ENCODE measurements around the gene FAM131B. TPM values are rescaled to one million over a fixed set of nuclear protein-coding genes. Genes with fewer than 3 reads are reported as not detected.

The FAM131B gene
- total RNA-seq, 1 experiment from 2014 or later = 0.19 TPM

DNA sequence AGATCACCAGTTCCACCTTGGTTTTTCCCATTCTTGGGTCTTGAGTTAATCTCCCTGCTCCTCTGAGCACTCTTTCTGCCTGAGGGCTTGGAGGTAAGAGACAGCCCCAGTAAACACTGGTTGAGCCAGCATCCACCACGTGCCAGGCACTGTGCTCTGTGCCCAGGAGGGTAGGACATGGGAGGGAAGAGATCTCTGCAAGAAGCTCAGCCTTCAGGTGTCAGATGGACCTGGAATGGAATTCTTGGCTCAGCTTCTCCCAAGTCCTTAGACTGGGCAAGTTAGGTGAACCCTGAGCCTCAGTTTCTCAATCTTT lies 21.1 kb upstream of the FAM131B start:
- TF ChIP-seq, protein P1, sequence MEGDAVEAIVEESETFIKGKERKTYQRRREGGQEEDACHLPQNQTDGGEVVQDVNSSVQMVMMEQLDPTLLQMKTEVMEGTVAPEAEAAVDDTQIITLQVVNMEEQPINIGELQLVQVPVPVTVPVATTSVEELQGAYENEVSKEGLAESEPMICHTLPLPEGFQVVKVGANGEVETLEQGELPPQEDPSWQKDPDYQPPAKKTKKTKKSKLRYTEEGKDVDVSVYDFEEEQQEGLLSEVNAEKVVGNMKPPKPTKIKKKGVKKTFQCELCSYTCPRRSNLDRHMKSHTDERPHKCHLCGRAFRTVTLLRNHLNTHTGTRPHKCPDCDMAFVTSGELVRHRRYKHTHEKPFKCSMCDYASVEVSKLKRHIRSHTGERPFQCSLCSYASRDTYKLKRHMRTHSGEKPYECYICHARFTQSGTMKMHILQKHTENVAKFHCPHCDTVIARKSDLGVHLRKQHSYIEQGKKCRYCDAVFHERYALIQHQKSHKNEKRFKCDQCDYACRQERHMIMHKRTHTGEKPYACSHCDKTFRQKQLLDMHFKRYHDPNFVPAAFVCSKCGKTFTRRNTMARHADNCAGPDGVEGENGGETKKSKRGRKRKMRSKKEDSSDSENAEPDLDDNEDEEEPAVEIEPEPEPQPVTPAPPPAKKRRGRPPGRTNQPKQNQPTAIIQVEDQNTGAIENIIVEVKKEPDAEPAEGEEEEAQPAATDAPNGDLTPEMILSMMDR (IDR thresholded peaks at IDR 0.05; ENCODE audit: unreplicated experiment) = no peak
- BruUV-seq (replicated peaks) = no TSS peak
- ChIA-PET CTCF (interaction anchor here (0.7 to 1.6 kb wide), 6 partner anchors 12 to 144 kb away, joined by 3 to 7 read pairs (median 4); no protein-coding TSS in a partner anchor), POLR2A (interaction anchor here (1.1 to 1.5 kb wide), 3 partner anchors 9 to 48 kb away, joined by 3 to 6 read pairs (median 3); no protein-coding TSS in a partner anchor)
- H3K4me1 Mint-ChIP-seq (ENCODE audit: insufficient read depth, unreplicated experiment) = peaks cover 24% of the 10 kb centered on the region
- DNase-seq (ENCODE audit: unreplicated experiment) = peak; percentile 40
- peaks cover 22% of the 10 kb centered on the region for H3K36me3 Mint-ChIP-seq (ENCODE audit: insufficient read depth, unreplicated experiment)
- H3K9me3 Mint-ChIP-seq (ENCODE audit: unreplicated experiment) = no peaks in the 10 kb centered on the region
- intact Hi-C loops (cut with micrococcal nuclease) = loop anchor here (5.0 kb wide), 1 partner anchor 519 kb away; the partner anchor contains the start of gene TCAF1
- no peak overlapping the region for H3K4me3 Mint-ChIP-seq (ENCODE audit: unreplicated experiment)
- no peak overlapping the region for H3K27ac Mint-ChIP-seq (ENCODE audit: low read depth, unreplicated experiment)
- no peaks in the 10 kb centered on the region for H3K27me3 Mint-ChIP-seq (ENCODE audit: insufficient read depth, unreplicated experiment)

DNA sequence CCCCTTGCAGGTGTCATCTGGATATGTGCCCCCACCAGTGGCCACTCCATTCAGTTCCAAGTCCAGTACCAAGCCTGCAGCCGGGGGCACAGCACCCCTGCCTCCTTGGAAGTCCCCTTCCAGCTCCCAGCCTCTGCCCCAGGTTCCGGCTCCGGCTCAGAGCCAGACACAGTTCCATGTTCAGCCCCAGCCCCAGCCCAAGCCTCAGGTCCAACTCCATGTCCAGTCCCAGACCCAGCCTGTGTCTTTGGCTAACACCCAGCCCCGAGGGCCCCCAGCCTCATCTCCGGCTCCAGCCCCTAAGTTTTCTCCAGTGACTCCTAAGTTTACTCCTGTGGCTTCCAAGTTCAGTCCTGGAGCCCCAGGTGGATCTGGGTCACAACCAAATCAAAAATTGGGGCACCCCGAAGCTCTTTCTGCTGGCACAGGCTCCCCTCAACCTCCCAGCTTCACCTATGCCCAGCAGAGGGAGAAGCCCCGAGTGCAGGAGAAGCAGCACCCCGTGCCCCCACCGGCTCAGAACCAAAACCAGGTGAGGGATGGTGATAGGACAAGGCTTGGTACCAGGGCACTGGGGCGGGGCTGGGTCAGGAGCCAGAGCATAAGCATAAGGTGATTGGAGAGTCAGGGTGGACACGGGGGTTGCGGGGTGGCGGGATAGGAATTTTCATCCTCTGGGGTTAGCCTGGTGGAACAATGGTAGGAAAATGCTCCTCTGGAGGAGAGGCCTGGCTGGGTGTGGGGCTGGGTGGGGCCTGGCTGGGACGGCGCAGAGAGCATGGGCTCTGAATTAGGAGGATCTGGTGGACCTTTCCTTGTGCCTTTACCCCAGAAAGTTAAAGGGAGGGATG lies 20.5 kb upstream of the FAM131B start:
- Mint-ChIP-seq H3K4me1 (ENCODE audit: insufficient read depth, unreplicated experiment) (peaks cover 29% of the 10 kb centered on the region), H3K27ac (ENCODE audit: low read depth, unreplicated experiment) (peak overlapping the region; percentile 29), H3K36me3 (ENCODE audit: insufficient read depth, unreplicated experiment) (peaks cover 20% of the 10 kb centered on the region), H3K9me3 (ENCODE audit: unreplicated experiment) (no peaks in the 10 kb centered on the region), H3K27me3 (ENCODE audit: insufficient read depth, unreplicated experiment) (no peaks in the 10 kb centered on the region), H3K4me3 (ENCODE audit: unreplicated experiment) (peak overlapping the region; percentile 77)
- no peak for DNase-seq (ENCODE audit: unreplicated experiment)
- TF ChIP-seq, protein P1 (IDR thresholded peaks at IDR 0.05; ENCODE audit: unreplicated experiment) = no peak
- intact Hi-C loops (cut with micrococcal nuclease) = loop anchor here (5.0 kb wide), 1 partner anchor 519 kb away; the partner anchor contains the start of gene TCAF1
- BruUV-seq (replicated peaks) = no TSS peak
- POLR2A ChIA-PET = interaction anchor here (1.3 to 1.6 kb wide), 4 partner anchors 10 to 23 kb away, joined by 3 to 8 read pairs (median 4); no protein-coding TSS in a partner anchor
- CTCF ChIA-PET = interaction anchor here (0.6 to 1.5 kb wide), 6 partner anchors 11 to 148 kb away, joined by 3 to 7 read pairs (median 4); no protein-coding TSS in a partner anchor

DNA sequence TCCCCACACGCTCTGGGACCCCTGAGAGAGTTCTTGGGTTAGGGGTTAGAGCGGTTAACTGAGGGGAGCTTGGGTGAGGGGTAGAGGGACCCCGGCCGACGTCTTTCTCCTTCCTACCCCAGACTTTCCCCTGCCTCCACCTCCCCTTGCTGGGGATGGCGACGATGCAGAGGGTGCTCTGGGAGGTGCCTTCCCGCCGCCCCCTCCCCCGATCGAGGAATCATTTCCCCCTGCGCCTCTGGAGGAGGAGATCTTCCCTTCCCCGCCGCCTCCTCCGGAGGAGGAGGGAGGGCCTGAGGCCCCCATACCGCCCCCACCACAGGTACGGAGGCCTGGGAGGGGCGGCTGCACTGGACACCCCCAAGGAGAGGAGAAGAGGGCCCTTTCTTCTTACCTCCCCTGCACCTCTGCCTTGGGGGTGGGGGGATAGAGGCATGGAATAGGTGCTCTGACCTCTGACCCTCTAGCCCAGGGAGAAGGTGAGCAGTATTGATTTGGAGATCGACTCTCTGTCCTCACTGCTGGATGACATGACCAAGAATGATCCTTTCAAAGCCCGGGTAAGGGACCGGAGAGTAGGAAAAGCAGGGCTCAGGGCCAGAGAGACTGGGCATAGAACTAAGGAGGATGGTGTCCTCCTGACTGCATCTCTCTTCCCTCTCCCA lies 19.7 kb upstream of the FAM131B start:
- Mint-ChIP-seq H3K4me3 (ENCODE audit: unreplicated experiment) (peak overlapping the region; percentile 77), H3K9me3 (ENCODE audit: unreplicated experiment) (no peaks in the 10 kb centered on the region), H3K4me1 (ENCODE audit: insufficient read depth, unreplicated experiment) (peaks cover 30% of the 10 kb centered on the region), H3K27ac (ENCODE audit: low read depth, unreplicated experiment) (peak overlapping the region; percentile 29), H3K27me3 (ENCODE audit: insufficient read depth, unreplicated experiment) (no peaks in the 10 kb centered on the region), H3K36me3 (ENCODE audit: insufficient read depth, unreplicated experiment) (peaks cover 16% of the 10 kb centered on the region)
- TSS peak; percentile 46 for BruUV-seq (replicated peaks)
- POLR2A ChIA-PET = interaction anchor here (0.6 to 1.6 kb wide), 11 partner anchors 8 to 119 kb away, joined by 3 to 8 read pairs (median 4); partner anchors contain the start of gene GSTK1
- no peak for DNase-seq (ENCODE audit: unreplicated experiment)
- intact Hi-C loops (cut with micrococcal nuclease) = loop anchor here (5.0 kb wide), 1 partner anchor 520 kb away; the partner anchor contains the start of gene TCAF1
- CTCF ChIA-PET = interaction anchor here (0.6 to 3.5 kb wide), 5 partner anchors 13 to 148 kb away, joined by 3 to 31 read pairs (median 3); no protein-coding TSS in a partner anchor
- TF ChIP-seq, protein P1 (IDR thresholded peaks at IDR 0.05; ENCODE audit: unreplicated experiment) = no peak

Data from MCF 10A (cell line).